ENCODE results near the gene KCNH5. TPM values are rescaled to one million over a fixed set of nuclear protein-coding genes. Genes with fewer than 3 reads are reported as not detected.

The KCNH5 gene
- total and polyA plus RNA-seq, 2 of the 13 experiments (the other 11 are each of a cell fraction or from before 2014, with no cell fraction given), result not detected

- TF ChIP-seq NR2F1 (CRISPR knock-in tag; IDR thresholded peaks at IDR 0.05) (0 out of 4 replicates have a peak, but pooled peaks have one; percentile 37), NFIC (IDR thresholded peaks at IDR 0.05; ENCODE audit: low read length) (peak; percentile 89), NR1H2 (CRISPR knock-in tag; IDR thresholded peaks at IDR 0.05; ENCODE audit: borderline replicate concordance, low read depth) (no peak), SPEN (CRISPR knock-in tag; IDR thresholded peaks at IDR 0.05; ENCODE audit: low read depth) (no peak), ZNF720 (CRISPR knock-in tag; IDR thresholded peaks at IDR 0.05) (no peak), RARA (CRISPR knock-in tag; IDR thresholded peaks at IDR 0.05) (peak; percentile 84), TRIM22 (IDR thresholded peaks at IDR 0.05) (no peak), KLF13 (CRISPR knock-in tag; IDR thresholded peaks at IDR 0.05) (no peak), RFXANK (CRISPR knock-in tag; IDR thresholded peaks at IDR 0.05) (no peak), ZNF703 (CRISPR knock-in tag; IDR thresholded peaks at IDR 0.05; ENCODE audit: borderline replicate concordance) (no peak), TARDBP (CRISPR knock-in tag; IDR thresholded peaks at IDR 0.05) (peak; percentile 65; the same call in 1 of the 2 replicates), ZNF468 (CRISPR knock-in tag; IDR thresholded peaks at IDR 0.05) (no peak), ZNF570 (CRISPR knock-in tag; IDR thresholded peaks at IDR 0.05; ENCODE audit: borderline replicate concordance) (no peak), ZBTB39 (CRISPR knock-in tag; IDR thresholded peaks at IDR 0.05) (no peak), NCOR1 (IDR thresholded peaks at IDR 0.05; ENCODE audit: borderline replicate concordance, low read length) (peak; percentile 64; the same call in 1 of the 2 replicates), NR2F2 (IDR thresholded peaks at IDR 0.05; ENCODE audit: borderline replicate concordance, low read depth) (peak; percentile 70; the same call in 1 of the 2 replicates), PHF8 (CRISPR knock-in tag; IDR thresholded peaks at IDR 0.05) (no peak), RBFOX2 (IDR thresholded peaks at IDR 0.05; ENCODE audit: low read depth, low read length) (no peak)
- TF ChIP-seq, protein P1, sequence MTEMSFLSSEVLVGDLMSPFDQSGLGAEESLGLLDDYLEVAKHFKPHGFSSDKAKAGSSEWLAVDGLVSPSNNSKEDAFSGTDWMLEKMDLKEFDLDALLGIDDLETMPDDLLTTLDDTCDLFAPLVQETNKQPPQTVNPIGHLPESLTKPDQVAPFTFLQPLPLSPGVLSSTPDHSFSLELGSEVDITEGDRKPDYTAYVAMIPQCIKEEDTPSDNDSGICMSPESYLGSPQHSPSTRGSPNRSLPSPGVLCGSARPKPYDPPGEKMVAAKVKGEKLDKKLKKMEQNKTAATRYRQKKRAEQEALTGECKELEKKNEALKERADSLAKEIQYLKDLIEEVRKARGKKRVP (CRISPR knock-in tag; IDR thresholded peaks at IDR 0.05), result no peak
- TF ChIP-seq, protein P2, sequence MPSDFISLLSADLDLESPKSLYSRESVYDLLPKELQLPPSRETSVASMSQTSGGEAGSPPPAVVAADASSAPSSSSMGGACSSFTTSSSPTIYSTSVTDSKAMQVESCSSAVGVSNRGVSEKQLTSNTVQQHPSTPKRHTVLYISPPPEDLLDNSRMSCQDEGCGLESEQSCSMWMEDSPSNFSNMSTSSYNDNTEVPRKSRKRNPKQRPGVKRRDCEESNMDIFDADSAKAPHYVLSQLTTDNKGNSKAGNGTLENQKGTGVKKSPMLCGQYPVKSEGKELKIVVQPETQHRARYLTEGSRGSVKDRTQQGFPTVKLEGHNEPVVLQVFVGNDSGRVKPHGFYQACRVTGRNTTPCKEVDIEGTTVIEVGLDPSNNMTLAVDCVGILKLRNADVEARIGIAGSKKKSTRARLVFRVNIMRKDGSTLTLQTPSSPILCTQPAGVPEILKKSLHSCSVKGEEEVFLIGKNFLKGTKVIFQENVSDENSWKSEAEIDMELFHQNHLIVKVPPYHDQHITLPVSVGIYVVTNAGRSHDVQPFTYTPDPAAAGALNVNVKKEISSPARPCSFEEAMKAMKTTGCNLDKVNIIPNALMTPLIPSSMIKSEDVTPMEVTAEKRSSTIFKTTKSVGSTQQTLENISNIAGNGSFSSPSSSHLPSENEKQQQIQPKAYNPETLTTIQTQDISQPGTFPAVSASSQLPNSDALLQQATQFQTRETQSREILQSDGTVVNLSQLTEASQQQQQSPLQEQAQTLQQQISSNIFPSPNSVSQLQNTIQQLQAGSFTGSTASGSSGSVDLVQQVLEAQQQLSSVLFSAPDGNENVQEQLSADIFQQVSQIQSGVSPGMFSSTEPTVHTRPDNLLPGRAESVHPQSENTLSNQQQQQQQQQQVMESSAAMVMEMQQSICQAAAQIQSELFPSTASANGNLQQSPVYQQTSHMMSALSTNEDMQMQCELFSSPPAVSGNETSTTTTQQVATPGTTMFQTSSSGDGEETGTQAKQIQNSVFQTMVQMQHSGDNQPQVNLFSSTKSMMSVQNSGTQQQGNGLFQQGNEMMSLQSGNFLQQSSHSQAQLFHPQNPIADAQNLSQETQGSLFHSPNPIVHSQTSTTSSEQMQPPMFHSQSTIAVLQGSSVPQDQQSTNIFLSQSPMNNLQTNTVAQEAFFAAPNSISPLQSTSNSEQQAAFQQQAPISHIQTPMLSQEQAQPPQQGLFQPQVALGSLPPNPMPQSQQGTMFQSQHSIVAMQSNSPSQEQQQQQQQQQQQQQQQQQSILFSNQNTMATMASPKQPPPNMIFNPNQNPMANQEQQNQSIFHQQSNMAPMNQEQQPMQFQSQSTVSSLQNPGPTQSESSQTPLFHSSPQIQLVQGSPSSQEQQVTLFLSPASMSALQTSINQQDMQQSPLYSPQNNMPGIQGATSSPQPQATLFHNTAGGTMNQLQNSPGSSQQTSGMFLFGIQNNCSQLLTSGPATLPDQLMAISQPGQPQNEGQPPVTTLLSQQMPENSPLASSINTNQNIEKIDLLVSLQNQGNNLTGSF (CRISPR knock-in tag; IDR thresholded peaks at IDR 0.05), result no peak
These were observed 353.4 kb downstream of the KCNH5 start (continued) for GRCh38 chr14:62691647-62692489.
